OCI-M2 (cell line): ENCODE measurements around the gene LMO1.
A peak's percentile ranks its signal among the peaks of the same experiment; 100 is the strongest.

Experiments used
- DNase-seq: peaks from one replicate; lab custom pipeline; 2025; ENCODE audit not compliant: unreplicated experiment; lab: John Stamatoyannopoulos, UW

LMO1 gene

DNA sequence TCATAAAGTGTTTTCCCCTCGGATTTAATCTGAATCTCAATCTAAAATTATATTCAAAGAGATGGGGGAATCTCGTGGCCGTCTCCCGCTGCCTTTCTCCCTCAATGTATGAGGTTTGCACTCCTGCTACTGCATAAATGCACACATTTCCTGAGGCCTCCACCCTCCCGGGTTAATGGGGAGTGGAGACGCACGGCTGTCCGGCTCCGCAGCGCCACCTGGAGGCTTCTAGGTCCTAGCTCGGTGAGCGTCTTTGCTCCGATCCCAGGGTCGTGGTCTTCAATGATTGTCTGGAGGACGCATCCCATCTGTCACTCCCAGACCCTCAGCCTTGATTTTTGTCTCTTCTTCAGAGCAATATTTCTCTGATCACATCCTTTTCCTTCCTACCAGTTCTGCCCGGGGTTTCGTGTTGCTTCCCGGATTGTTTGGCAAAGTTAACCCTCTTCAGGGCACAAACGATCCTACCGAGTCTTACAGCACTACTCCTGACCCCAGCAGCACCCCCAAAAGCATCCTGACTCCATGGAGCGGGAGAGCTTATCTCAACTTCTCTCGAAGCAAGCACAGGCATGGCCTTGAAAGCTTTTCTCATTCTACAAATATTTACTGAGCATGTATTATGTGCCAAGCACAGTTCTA lies at the start of gene LMO1:
Gene LMO1, minus strand, starts transcription at position 110 of the 642 bp plus-strand sequence. CDS start 516 bp downstream, outside the sequence.
- DNase-seq: peak; percentile 21

DNA sequence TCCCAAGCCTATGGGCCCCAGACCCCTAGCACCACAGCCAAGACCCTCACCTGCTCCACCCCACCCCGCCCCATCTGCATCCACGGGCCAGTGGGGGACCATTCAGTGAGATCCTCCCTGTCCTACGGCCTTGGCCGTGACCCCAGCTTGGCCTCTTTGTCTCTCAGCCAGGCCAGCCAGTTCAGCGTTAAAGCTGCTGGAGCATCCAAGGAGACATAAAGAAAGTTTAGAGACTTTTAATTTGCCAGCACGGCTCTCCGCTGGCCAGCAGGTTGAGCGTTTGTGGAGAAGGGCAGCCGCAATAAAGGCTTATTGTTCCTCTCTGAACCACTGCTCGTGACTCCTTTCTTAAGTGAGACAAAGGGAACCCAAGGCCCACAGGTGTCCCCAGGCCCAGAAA lies 49.3 kb upstream of the LMO1 start:
- DNase-seq: no peak

- DNase-seq: no peak
These were observed 47.7 kb upstream of the LMO1 start for GRCh38 chr11:8311366-8311765.

- no peak for DNase-seq
These were observed 47.1 kb upstream of the LMO1 start for GRCh38 chr11:8310743-8311298.

GRCh38 chr11:8309862-8310261 lies 46.2 kb upstream of the LMO1 start:
- DNase-seq: no peak

- DNase-seq: no peak
These were observed 45.6 kb upstream of the LMO1 start for GRCh38 chr11:8309311-8309710.

GRCh38 chr11:8307601-8308000 lies 43.9 kb upstream of the LMO1 start:
- DNase-seq: no peak

- DNase-seq: no peak
These were observed 37.9 kb upstream of the LMO1 start for GRCh38 chr11:8301622-8302021.

DNA sequence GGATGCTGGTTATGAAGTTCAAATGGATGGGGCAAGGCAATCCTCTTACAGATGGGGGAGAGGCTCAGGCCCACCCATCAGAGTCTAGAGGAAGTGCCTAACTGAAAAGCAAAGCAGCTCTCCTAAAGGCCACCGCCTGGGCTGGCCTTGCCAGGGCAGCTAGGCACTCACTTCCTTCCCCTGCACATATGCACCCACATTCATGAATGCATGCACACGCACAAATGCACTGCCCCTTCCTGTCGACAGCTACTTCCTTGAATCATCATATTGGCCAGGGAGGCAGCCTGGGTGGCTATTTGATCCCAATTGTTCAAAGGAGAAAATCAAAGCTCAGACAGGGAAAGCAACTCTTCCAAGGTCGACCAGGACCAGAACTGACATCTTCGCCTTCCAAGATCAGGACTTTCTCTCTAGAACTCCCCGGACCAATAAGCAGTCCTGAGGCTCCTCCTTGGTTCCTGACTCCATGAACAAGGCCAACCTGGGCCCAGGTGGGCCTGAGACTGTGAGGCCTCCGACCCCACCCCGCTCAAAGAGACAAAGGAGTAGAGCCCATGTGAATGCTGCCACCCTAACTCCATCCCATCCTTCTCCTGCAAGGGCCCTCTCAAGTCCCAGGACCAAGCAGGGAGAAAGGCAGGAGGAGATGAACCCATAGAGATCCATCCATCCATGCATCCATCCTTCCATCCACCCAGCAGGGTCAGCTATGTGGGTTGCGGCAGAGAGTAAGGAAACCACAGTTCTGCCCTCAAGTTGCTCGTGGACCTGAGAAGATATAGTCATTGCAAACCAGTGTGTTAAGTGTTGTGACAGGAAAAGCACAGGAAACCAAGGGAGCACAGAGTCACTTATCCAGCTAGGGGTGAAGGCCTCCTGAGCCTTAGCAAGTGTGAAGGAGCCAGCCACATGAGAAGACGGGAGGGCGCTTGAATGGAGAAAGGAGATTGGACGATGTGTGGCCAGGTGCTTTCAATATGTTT lies 35.4 kb upstream of the LMO1 start:
- DNase-seq: no peak

GRCh38 chr11:8297781-8298440 lies 34.2 kb upstream of the LMO1 start:
- DNase-seq: no peak

DNA sequence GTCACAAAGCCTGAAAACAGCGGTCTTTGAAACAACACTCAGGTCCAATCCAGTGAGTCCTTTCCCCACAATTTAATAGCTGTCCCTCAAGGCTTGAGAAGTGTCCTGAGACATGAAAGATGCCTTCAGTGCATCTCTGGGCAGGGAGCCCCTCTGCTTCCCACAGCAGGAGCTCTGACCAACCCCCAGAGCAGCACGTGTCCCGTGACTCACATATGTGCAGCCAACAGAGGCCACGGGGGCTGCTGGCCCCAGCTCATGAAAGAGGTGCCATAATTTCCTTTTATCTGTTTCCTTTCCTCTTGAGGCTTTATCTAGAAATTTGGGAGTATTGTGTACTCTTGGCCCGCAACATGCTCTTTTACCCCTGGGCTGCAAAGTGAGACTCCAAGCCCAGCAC lies 33.2 kb upstream of the LMO1 start:
- no peak for DNase-seq

- no peak for DNase-seq
These were observed 32.5 kb upstream of the LMO1 start for GRCh38 chr11:8296038-8296649.

DNA sequence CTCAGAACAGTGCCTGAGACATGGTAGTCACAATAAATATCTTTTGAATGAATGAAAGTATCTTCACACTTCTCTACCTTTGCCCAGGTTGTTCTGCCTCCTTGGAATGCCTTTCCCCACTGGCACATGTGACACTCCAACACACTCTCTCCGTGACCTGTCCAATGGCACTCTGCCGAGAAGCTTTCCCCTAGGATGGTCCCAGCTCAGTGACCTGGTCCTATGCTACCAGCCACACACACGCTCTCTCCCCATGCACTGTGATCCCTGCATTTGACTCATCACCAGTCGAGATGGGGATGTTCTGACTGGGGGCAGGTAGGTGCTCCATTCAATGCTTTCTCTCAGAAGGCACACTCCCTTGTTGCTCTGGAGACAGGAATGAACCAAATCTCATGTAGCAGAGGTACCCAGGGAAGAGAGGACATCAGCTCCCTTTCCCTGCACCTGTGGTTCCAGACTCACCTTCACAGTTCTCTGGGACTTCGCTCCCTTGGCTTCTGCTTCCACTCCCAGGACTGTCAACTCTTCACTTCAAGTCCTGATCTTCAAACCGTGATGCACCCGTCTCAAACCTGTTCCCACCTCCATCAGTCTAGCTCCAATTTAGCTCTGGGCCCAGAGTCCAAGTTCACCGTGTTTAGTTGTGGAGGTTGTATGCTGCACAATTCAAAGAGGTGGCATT lies 30.7 kb upstream of the LMO1 start:
- no peak for DNase-seq

DNA sequence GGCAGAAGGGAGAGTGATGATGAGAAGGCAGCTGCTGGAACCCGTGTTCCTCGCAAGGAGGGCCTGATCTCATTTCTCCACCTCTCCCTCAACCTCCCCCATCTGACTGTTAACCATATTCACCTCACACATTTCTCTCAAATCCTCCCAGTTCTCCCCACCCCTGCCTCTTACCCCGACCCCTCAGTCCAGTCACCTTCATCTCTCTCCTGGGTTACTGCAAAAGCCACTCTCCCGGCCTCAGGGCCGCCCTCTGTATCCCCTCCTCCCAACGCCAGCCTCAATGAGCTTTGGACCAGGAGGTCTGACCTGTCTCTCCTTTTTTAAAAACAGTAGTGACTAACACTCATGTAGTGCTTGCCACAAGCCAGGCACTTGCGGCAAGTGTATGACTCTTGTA lies 29.5 kb upstream of the LMO1 start:
- no peak for DNase-seq

DNA sequence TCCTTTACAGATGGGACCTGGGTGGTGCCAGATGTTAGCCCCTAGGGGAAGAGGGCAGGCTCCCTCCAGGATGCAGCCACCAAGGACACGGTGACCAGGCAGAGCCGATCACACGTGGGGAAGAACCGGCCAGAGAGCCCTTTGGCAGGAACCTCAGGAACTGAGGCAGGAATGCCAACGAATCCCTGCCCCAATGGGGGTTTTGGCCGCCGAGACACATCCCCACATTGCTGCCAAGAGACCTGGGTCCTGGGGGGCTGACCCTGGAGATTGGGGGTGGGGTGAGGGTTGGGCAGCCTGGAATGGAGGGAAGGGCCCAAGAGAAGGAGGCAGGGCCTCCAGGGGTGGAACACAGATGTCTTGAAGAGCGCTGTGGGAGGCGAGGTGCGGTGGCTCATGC lies 28.7 kb upstream of the LMO1 start:
- no peak for DNase-seq

- no peak for DNase-seq
These were observed 28.0 kb upstream of the LMO1 start for GRCh38 chr11:8291421-8292350.

DNA sequence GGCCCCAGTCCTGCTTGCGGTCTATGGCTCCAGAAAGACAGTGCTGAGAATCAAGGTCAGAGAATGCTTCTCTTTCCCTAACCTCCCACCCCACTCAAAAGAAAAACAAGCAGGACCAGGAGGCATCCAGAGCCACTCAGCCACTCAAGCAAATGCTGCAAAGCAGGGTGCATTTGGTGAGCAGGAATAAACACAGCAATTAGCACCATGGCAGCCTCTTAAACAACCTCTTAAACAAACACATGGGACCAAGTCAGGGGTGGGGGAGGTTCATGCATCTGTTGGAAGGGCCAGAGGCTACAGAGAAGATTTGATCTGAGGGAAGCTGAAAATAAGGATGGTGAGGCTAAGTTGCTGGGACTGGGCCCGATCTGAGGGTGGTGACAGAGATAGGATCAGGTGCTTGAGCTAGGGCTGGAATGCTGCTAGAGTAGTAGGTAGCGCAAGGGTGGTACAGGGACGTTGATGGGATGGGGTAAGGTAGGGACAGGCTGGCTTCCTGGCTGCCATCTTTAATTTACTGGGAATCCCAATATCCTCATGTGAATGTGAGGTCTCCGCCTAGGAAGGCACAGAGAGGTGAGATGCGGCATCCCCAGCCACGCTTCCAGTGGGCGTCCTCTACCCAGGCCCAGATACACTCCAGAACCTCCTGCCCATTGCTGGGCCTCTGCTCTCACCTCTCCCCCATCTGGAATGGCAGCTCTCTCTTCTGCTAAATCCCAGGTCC lies 26.6 kb upstream of the LMO1 start:
- no peak for DNase-seq

DNA sequence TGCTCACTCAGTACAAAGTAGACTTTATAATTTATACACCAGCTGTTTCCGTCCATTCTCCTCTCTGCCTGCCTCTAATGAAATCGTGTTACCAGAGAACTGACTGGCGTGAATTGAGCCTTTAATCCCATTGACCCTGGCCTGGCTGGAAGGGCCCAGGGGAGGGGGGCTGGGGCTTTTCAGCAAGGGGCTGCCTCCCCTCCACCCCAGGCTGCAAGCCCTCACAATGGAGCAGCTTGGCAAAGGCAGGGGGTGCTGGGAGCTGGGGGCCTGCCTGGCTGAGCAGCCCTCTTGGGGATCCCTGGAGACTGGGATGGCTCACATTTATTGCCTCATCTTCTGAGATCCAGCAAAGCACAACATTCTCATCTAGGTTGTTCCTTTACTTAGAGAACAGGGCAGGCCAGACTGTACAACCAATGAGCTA lies 25.8 kb upstream of the LMO1 start:
- no peak for DNase-seq
